Inferior parietal cortex (tissue), 1 donor: ENCODE results near the gene GSTT2B.
A peak's percentile ranks its signal among the peaks of the same experiment; 100 is the strongest.
"Not testable (repeated sequence)": the region's sequence is repeated elsewhere in the genome, so short reads cannot be mapped to it uniquely, and the experiment has no call there.

Source experiments
- DNase-seq: peaks from one replicate; pipeline ENCODE4 v3.0.0-alpha.2; 2016; ENCODE audit errors: extremely low spot score

Gene GSTT2B

DNA sequence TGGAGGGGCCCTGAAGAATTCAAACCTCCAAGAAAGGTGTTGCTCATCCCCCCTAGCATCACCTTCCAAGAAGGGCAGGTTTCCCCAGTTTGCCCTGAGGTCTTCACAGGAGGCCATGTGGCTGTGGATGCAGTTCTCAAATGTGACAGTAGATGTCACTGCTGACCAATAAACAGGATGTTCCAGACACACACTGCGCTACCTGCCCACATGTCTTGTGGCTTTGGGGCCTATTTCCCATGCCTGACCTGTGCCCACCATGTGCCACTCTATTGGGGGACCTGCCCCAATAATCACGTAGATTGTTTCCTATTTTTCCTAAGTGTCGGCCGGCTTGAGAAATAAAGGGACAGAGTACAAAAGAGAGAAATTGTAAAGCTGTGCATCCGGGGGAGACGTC, 23.4 kb upstream of the GSTT2B start:
- DNase-seq, result no peak

DNA sequence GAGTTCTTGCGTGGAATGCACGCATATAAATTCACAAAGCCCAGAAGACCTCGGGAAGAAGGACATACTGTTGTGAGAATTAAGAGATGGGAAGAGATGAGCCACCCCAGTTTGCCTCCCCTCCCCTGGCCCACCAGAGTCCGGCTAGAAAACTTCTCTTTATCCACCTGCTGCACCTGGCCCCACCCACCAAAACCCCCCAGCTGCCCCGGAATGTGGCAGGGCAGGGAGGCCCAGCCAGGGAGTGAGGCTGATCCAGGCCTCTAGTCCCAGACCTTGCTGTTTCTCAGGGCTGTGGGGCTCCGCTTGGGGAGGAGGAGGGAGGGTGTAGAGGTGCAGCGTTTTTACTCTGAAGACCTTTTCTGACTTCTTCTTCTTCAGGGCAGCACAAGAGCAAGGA, 19.6 kb upstream of the GSTT2B start:
- DNase-seq, result not testable (repeated sequence)

- not testable (repeated sequence) for DNase-seq
Measured at GRCh38 chr22:23979557-23980240, 18.7 kb upstream of the GSTT2B start, which contains the start of gene GSTT2. GSTT2 (plus strand) TSS chr22:23980134.

DNA sequence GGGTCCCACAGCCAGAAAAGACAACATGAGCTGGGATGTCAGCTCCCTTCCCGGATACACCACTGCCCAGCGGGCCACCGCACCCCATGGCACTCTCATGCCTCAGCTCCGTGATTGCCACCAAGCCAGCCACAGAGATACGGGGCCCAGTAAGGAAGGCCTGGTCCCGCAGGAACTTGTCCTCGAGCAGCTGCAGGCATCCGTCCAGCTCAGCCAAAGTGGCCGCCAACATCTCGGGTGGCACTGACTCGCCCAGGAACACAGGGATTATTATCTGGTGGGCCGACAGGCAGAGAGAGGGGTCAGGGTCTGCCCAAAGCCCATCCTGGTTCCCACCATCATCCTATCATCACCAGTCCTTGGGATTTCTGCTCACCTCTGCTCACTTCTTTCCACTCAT, 16.3 kb upstream of the GSTT2B start:
- not testable (repeated sequence) for DNase-seq

- not testable (repeated sequence) for DNase-seq
Measured at GRCh38 chr22:23974836-23975352, 13.9 kb upstream of the GSTT2B start.

DNA sequence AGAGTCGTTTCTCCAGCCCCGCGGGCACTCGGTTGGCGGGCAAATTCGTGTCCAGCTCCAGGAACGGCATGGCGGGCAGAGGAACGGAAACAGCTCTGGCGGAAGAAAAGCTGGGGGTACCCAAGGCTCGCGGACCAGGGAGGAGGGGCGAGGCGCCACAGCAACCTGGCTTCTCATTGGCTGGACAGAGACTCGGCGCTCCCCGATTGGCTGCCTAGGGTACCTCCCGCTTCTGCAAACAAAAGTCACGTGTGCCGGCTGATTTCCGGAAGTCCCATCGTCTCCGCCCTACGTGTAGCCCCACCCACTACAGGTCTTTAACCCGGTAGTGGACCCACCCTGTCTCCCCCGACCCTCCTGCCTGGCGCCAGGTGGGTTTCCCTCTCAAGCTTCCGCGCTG, 13.3 kb upstream of the GSTT2B start, which contains the start of gene DDT:
Gene DDT, minus strand, starts transcription at position 97 of the 400 bp plus-strand sequence. Its CDS starts 27 bp downstream, at position 70.
- DNase-seq, result not testable (repeated sequence)

- DNase-seq, result not testable (repeated sequence)
Measured at GRCh38 chr22:23971927-23972326, 10.9 kb upstream of the GSTT2B start.

- DNase-seq, result no peak
Measured at GRCh38 chr22:23970816-23971486, 10.0 kb upstream of the GSTT2B start.

DNA sequence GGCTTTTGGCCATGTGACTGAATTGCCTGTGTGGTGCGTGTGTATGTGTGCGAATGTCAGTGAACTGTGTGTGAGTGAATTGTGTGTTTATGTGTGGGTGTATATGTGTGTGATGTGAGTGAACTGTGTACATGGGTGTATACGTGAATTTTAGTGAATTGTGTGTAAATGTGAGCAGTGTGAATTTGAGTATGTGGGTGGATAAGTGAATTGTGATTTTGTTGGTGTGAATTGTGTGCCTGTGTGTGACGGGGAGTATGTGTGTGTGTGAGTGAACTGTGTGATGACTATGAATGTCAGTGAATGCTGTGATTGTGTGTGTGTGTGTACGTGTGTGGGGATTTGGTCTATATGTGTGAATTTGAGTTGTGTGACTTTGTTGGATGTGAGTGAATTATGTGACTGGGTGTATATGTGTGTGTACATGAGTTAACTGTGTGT, 9.2 kb upstream of the GSTT2B start:
- DNase-seq, result no peak

GRCh38 chr22:23969071-23969470, 8.1 kb upstream of the GSTT2B start:
- no peak for DNase-seq

DNA sequence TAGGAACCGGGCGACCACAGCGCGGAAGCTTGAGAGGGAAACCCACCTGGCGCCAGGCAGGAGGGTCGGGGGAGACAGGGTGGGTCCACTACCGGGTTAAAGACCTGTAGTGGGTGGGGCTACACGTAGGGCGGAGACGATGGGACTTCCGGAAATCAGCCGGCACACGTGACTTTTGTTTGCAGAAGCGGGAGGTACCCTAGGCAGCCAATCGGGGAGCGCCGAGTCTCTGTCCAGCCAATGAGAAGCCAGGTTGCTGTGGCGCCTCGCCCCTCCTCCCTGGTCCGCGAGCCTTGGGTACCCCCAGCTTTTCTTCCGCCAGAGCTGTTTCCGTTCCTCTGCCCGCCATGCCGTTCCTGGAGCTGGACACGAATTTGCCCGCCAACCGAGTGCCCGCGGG, 5.6 kb upstream of the GSTT2B start, which contains the start of gene DDTL:
Gene DDTL, plus strand, starts transcription at position 321 of the 400 bp plus-strand sequence. Its CDS starts 27 bp downstream, at position 348.
- not testable (repeated sequence) for DNase-seq

- DNase-seq, result not testable (repeated sequence)
Measured at GRCh38 chr22:23966094-23966493, 5.1 kb upstream of the GSTT2B start.

GRCh38 chr22:23956301-23956900, 4.6 kb downstream of the GSTT2B start:
- peak; percentile 96 for DNase-seq

GRCh38 chr22:23955886-23956285, 5.1 kb downstream of the GSTT2B start:
- not testable (repeated sequence) for DNase-seq

GRCh38 chr22:23954991-23955305, 6.0 kb downstream of the GSTT2B start:
- DNase-seq, result not testable (repeated sequence)

DNA sequence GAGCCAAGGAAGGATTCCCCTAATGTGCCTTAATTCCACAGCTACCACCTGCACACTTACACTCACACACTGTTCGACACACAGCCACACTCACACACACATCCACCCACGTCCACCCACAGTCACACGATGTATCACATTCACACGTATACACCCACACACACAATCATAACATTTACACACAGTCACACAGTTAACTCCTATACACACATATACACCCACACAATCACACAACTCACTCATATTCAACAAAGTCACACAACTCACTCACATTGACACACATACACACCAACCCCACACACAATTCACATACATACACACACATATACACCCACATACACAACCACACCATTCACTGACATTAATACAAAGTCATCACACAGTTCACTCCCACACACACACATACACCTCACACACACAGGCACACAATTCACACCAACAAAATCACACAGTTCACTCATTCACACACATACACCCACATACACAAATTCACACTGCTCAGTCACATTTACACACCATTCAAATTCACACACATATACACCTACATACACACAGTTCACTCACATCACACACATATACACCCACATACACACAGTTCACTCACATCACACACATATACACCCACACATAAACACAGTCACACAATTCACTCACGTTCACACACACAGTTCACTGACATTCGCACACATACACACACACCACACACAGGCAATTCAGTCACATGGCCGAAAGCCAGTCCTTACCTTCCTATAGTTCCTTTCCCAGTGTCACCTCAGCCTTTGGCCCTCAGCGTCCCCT, 6.6 kb downstream of the GSTT2B start:
- not testable (repeated sequence) for DNase-seq

- DNase-seq, result not testable (repeated sequence)
Measured at GRCh38 chr22:23953485-23953884, 7.5 kb downstream of the GSTT2B start.

GRCh38 chr22:23952794-23953405, 8.1 kb downstream of the GSTT2B start:
- DNase-seq, result not testable (repeated sequence)

- DNase-seq, result not testable (repeated sequence)
Measured at GRCh38 chr22:23951383-23951782, 9.6 kb downstream of the GSTT2B start.

DNA sequence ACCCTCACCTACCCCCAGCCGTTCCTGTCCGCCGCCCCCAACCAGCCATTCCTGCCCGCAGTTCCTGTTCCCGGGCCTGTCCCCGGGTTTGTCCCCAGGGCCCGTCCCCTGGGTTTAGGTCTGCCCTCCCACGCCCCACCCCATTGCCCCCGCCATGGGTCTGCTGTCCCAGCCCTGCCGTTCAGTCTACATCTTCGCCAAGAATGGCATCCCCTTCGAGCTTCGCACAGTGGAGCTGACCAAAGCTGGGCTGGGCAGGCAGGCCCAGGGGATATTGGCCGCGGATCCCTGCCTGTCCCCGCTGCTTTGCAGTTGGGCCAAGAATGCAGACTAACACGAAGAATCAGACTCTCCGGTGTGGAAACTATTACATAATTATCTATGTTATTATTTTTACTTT, 11.2 kb downstream of the GSTT2B start:
- not testable (repeated sequence) for DNase-seq

DNA sequence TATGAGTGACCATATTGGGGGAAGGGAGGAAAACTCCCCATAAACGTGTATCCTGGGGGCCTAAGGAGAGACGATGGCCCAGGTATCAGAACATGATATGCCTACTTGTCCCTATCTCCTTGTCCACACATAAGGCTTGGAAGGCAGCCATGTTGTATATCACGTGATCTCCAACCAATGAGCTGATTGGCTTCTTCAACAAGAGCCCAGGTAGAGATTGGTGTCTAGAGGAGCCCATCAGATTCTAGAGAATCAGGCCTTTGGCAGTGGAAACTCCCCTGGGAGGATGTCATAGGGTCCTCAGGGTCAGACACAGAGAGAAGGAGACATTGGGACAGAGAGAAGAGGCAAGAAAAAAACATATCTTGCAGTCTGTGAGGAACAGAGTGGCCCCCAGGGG, 13.6 kb downstream of the GSTT2B start:
- DNase-seq, result not testable (repeated sequence)
